B cell (primary cell): ENCODE measurements around the gene NEU2. TPM values are rescaled to one million over a fixed set of nuclear protein-coding genes. Genes with fewer than 3 reads are reported as not detected.

Experiments used
- ATAC-seq: fragments of 200-7000 bp; cut with Tn5 transposase; one replicate; pipeline ENCODE4 v1.10.0; 2021; ENCODE audit warnings: low read depth, mild to moderate bottlenecking, moderate number of reproducible peaks, moderate library complexity
- CTCF ChIA-PET: fragments of 350-600 bp; sonication (Branson Sonifier 250); formaldehyde crosslinking; loops from one replicate; lab custom pipeline; 2021; ENCODE audit warnings: antibody characterized with exemption, inconsistent platforms; lab: Charles Lee
- POLR2A ChIA-PET: fragments of 350-600 bp; sonication (Branson Sonifier 250); formaldehyde crosslinking; loops from one replicate; lab custom pipeline; 2021; ENCODE audit warnings: antibody characterized with exemption; lab: Charles Lee
- DNase-seq: peaks from one replicate; pipeline ENCODE4 v3.0.0; 2013
- H2AFZ ChIP-seq: 2 replicates; pipeline ENCODE4 v1.6.1; 2012; ENCODE audit warnings: mild to moderate bottlenecking, low read depth, low read length; ENCODE audit not compliant: insufficient read depth, poor library complexity, severe bottlenecking
- H3K27ac ChIP-seq, 2 donors: 1 replicate in 1 of 2; 2 replicates in 1 of 2; pipeline ENCODE4 v1.5.1; 2012 to 2013; ENCODE audit warnings: low read length in 2 of 2, mild to moderate bottlenecking in 2 of 2, moderate library complexity in 1 of 2
- H3K27me3 ChIP-seq, 4 experiments: fragments of 200-600 bp in 1 of 4; sonication (generic) in 1 of 4; replicated peaks in 1 of 4; 1 replicate in 2 of 4; 2 replicates in 2 of 4; pipeline versions ENCODE4 v1.6.1 to v1.7.0; 2013 to 2016; ENCODE audit warnings: low read length in 3 of 4, mild to moderate bottlenecking in 2 of 4, mixed read lengths in 1 of 4, moderate library complexity in 1 of 4; ENCODE audit not compliant: insufficient read depth in 4 of 4, control insufficient read depth in 3 of 4; ENCODE audit errors: control extremely low read depth in 1 of 4
- H3K36me3 ChIP-seq, 2 experiments: replicated peaks in 1 of 2; 1 replicate in 1 of 2; 2 replicates in 1 of 2; pipeline versions ENCODE4 v1.6.1 to v1.7.1; 2013; ENCODE audit warnings: low read length in 1 of 2; ENCODE audit not compliant: insufficient read depth in 2 of 2, control insufficient read depth in 1 of 2; ENCODE audit errors: control extremely low read depth in 1 of 2, extremely low read depth in 1 of 2
- H3K4me1 ChIP-seq, 2 donors: fragments of 200-600 bp in 1 of 2; sonication (generic) in 1 of 2; 1 replicate in 1 of 2; 2 replicates in 1 of 2; pipeline versions ENCODE4 v1.5.1 to v1.6.1; 2013 to 2017; ENCODE audit warnings: low read length in 2 of 2; ENCODE audit not compliant: control insufficient read depth in 2 of 2, insufficient read depth in 2 of 2
- H3K4me2 ChIP-seq: replicated peaks from 2 replicates; pipeline ENCODE3; 2012; ENCODE audit warnings: mild to moderate bottlenecking, low read depth, low read length; ENCODE audit not compliant: poor library complexity, severe bottlenecking
- H3K4me3 ChIP-seq, 5 experiments: fragments of 200-600 bp in 1 of 5; sonication (generic) in 1 of 5; 1 replicate in 3 of 5; 2 replicates in 2 of 5; pipeline versions ENCODE4 v1.5.1 to v1.7.0; 2011 to 2016; ENCODE audit warnings: low read length in 4 of 5, mild to moderate bottlenecking in 4 of 5, low read depth in 2 of 5, control low read depth in 1 of 5, moderate library complexity in 1 of 5; ENCODE audit not compliant: insufficient read depth in 1 of 5; ENCODE audit errors: control extremely low read depth in 1 of 5, extremely low read depth in 1 of 5
- H3K79me2 ChIP-seq: fragments of 200-600 bp; sonication (generic); one replicate; pipeline ENCODE4 v1.6.0; 2016; ENCODE audit warnings: low read length; ENCODE audit not compliant: control insufficient read depth, insufficient read depth
- H3K9ac ChIP-seq: fragments of 200-600 bp; sonication (generic); 2 replicates; pipeline ENCODE4 v1.6.1; 2017; ENCODE audit warnings: mild to moderate bottlenecking, low read length, moderate library complexity
- H3K9me3 ChIP-seq, 3 donors: one replicate each; pipeline versions ENCODE4 v1.6.1 to v1.7.1; 2013; ENCODE audit warnings: low read length in 2 of 3; ENCODE audit not compliant: control insufficient read depth in 2 of 3, insufficient read depth in 1 of 3; ENCODE audit errors: control extremely low read depth in 1 of 3
- H4K20me1 ChIP-seq: 2 replicates; pipeline ENCODE4 v1.6.0; 2012; ENCODE audit warnings: mild to moderate bottlenecking, low read length; ENCODE audit not compliant: insufficient read depth, control insufficient read depth, poor library complexity, severe bottlenecking
- H3K27ac Mint-ChIP-seq: one replicate; pipeline ENCODE4 v1.8.0; 2021; ENCODE audit warnings: mixed read lengths
- H3K27me3 Mint-ChIP-seq: one replicate; pipeline ENCODE4 v1.8.0; 2021; ENCODE audit warnings: mixed read lengths
- H3K4me1 Mint-ChIP-seq: one replicate; pipeline ENCODE4 v1.8.0; 2021; ENCODE audit warnings: mixed read lengths
- H3K4me3 Mint-ChIP-seq: one replicate; pipeline ENCODE4 v1.8.0; 2021; ENCODE audit warnings: mixed read lengths
- H3K9me3 Mint-ChIP-seq: one replicate; pipeline ENCODE4 v1.8.0; 2022; ENCODE audit warnings: mixed read lengths; ENCODE audit not compliant: insufficient read depth
- EZH2 ChIP-seq: IDR thresholded peaks from 2 replicates; pipeline ENCODE4 v1.6.1; 2012; ENCODE audit warnings: borderline replicate concordance, low read depth, mild to moderate bottlenecking, moderate library complexity, low read length; ENCODE audit not compliant: insufficient read depth, poor library complexity, severe bottlenecking
- WGBS: methylation state at CpG from one replicate; pipeline ENCODE4 v1.1.5; 2013; ENCODE audit warnings: missing lambda C conversion rate; ENCODE audit not compliant: insufficient coverage; 5-methylcytosine and 5-hydroxymethylcytosine counted together
- intact Hi-C: fragments of 100-400 bp; cut with micrococcal nuclease; formaldehyde crosslinking; loops from one replicate; pipeline ENCODE4 v1.10.0; 2022
- polyA plus RNA-seq: library from polyadenylated mRNA; depleted of rRNA; stranded (reverse); fragments of >200 nt; gene quantifications from 2 replicates; pipeline ENCODE4 v1.2.3, GENCODE V29; 2012
- total RNA-seq, 2 donors: library from RNA; stranded (reverse); fragments of 120-200 nt in 1 of 2; gene quantifications; 1 replicate in 1 of 2; 2 replicates in 1 of 2; pipeline versions ENCODE4 v1.2.3 to v1.2.4, GENCODE V29; 2013 to 2022
- TF ChIP-seq, protein P1 (sequence below): fragments of 200-600 bp; IDR thresholded peaks from one replicate; pipeline ENCODE4 v1.8.0; 2022; ENCODE audit warnings: antibody characterized with exemption, mild to moderate bottlenecking

NEU2 gene
- total and polyA plus RNA-seq, 2 donors (not counting 1 experiment from before 2014, with no cell fraction given): not detected

GRCh38 chr2:233039212-233039845 lies 6.9 kb downstream of the NEU2 start:
- TF ChIP-seq, protein P1, sequence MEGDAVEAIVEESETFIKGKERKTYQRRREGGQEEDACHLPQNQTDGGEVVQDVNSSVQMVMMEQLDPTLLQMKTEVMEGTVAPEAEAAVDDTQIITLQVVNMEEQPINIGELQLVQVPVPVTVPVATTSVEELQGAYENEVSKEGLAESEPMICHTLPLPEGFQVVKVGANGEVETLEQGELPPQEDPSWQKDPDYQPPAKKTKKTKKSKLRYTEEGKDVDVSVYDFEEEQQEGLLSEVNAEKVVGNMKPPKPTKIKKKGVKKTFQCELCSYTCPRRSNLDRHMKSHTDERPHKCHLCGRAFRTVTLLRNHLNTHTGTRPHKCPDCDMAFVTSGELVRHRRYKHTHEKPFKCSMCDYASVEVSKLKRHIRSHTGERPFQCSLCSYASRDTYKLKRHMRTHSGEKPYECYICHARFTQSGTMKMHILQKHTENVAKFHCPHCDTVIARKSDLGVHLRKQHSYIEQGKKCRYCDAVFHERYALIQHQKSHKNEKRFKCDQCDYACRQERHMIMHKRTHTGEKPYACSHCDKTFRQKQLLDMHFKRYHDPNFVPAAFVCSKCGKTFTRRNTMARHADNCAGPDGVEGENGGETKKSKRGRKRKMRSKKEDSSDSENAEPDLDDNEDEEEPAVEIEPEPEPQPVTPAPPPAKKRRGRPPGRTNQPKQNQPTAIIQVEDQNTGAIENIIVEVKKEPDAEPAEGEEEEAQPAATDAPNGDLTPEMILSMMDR: no peak
- no peak for TF ChIP-seq EZH2
- no peak overlapping the region for H3K4me3 ChIP-seq
- 90% methylated on average over 3 of the region's 8 CpGs for WGBS
- DNase-seq (no peak), ATAC-seq (no peak)
- no peak overlapping the region for H3K4me3 Mint-ChIP-seq
- H3K4me2 ChIP-seq: no peak overlapping the region
- H3K27me3 ChIP-seq: peaks cover 0 to 4% (median 0%) of the 10 kb centered on the region in 4 experiments
- no peak overlapping the region for H3K27ac ChIP-seq
- H3K9me3 ChIP-seq: no peaks in the 10 kb centered on the region
- H3K4me1 ChIP-seq: no peaks in the 10 kb centered on the region
- H3K79me2 ChIP-seq: no peaks in the 10 kb centered on the region
- H4K20me1 ChIP-seq: no peaks in the 10 kb centered on the region
- H3K9ac ChIP-seq: no peak overlapping the region
- H3K9me3 Mint-ChIP-seq: no peaks in the 10 kb centered on the region
- ChIA-PET CTCF (interaction anchor here (0.7 to 2.4 kb wide), 2 partner anchors 14 to 88 kb away, joined by 3 to 8 read pairs; no protein-coding TSS in a partner anchor), POLR2A (interaction anchor here (0.7 kb wide), 1 partner anchor 106 kb away, joined by 4 read pairs; no protein-coding TSS in a partner anchor)
- H2AFZ ChIP-seq: no peak overlapping the region
- no peaks in the 10 kb centered on the region for H3K36me3 ChIP-seq
- no peaks in the 10 kb centered on the region for H3K4me1 Mint-ChIP-seq
- H3K27ac Mint-ChIP-seq: no peak overlapping the region
- H3K27me3 Mint-ChIP-seq: peaks cover 17% of the 10 kb centered on the region
- intact Hi-C loops: no loop called here

DNA sequence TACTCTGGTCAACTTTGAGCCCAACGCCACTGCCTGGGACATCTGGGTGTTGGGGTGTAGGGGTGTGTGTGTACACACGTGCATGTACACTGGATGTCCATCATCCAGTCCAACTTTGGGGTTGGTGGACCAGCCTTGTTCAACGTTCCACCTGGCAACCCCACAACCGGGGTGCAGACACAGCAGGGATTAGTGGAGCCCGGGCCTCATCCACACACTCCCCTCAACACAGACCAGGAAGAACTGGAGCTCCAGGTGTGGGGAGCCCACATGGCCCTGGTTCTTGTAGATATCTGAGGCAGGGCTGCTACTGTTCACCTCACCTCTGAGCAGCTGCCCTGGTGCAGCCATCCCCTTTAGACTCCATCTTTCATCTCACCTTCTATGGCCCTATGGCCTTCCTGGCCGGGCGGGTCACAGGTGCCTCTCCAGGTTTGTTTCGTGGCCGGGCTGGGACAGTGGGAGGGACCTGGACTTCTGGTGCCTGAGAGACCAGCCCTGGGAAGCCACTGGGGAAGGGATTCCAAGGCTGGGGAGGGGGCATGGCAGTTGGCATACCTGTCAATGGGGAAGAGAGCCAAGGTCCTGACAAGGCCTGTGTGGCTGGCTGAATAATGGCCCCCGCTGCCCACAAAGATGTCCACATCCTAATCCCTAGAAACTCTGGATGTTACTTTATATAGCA lies 7.5 kb downstream of the NEU2 start:
- Histone ChIP-seq H3K27me3 (peaks cover 0 to 4% (median 0%) of the 10 kb centered on the region in 4 experiments), H3K36me3 (no peaks in the 10 kb centered on the region), H3K79me2 (no peaks in the 10 kb centered on the region), H3K4me3 (no peak overlapping the region), H3K4me1 (no peaks in the 10 kb centered on the region), H3K27ac (no peak overlapping the region), H2AFZ (no peak overlapping the region), H4K20me1 (no peaks in the 10 kb centered on the region), H3K9ac (no peak overlapping the region), H3K4me2 (no peak overlapping the region), H3K9me3 (no peaks in the 10 kb centered on the region)
- H3K4me3 Mint-ChIP-seq: no peak overlapping the region
- TF ChIP-seq, protein P1: no peak
- TF ChIP-seq EZH2: no peak
- POLR2A ChIA-PET: no interaction called here
- no peak overlapping the region for H3K27ac Mint-ChIP-seq
- intact Hi-C loops: no loop called here
- peaks cover 17% of the 10 kb centered on the region for H3K27me3 Mint-ChIP-seq
- H3K4me1 Mint-ChIP-seq: no peaks in the 10 kb centered on the region
- DNase-seq (no peak), ATAC-seq (no peak)
- H3K9me3 Mint-ChIP-seq: no peaks in the 10 kb centered on the region
- 96% methylated on average over 7 of the region's 10 CpGs for WGBS
- CTCF ChIA-PET: interaction anchor here (2.4 kb wide), 1 partner anchor 14 kb away, joined by 8 read pairs; no protein-coding TSS in a partner anchor
